Measurements from ENCODE around the gene DLL3. TPM values are rescaled to one million over a fixed set of nuclear protein-coding genes. Genes with fewer than 3 reads are reported as not detected.
A peak's percentile ranks its signal among the peaks of the same experiment; 100 is the strongest.

DLL3 gene
- polyA plus RNA-seq, 3 donors = 0.35 to 0.70 (median 0.62) TPM

DNA sequence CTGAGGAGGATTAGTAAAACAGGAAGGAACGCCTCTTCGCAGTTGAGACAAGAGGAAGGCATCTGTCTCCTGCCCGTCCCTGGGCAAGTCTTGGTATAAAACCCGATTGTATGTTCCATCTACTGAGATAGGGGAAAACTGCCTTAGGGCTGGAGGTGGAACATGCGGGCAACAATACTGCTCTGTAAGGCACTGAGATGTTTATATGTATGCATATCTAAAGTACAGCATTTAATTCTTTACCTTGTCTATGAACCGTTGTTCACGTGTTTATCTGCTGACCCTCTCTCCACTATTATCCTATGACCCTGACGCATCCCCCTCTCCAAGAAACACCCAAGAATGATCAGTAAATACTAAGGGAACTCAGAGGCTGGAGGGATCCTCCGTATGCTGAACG, 18.8 kb upstream of the DLL3 start:
- no peak for DNase-seq (ENCODE audit: extremely low read depth in 1 of 11, low read depth in 9 of 11, low spot score in 4 of 11)

DNA sequence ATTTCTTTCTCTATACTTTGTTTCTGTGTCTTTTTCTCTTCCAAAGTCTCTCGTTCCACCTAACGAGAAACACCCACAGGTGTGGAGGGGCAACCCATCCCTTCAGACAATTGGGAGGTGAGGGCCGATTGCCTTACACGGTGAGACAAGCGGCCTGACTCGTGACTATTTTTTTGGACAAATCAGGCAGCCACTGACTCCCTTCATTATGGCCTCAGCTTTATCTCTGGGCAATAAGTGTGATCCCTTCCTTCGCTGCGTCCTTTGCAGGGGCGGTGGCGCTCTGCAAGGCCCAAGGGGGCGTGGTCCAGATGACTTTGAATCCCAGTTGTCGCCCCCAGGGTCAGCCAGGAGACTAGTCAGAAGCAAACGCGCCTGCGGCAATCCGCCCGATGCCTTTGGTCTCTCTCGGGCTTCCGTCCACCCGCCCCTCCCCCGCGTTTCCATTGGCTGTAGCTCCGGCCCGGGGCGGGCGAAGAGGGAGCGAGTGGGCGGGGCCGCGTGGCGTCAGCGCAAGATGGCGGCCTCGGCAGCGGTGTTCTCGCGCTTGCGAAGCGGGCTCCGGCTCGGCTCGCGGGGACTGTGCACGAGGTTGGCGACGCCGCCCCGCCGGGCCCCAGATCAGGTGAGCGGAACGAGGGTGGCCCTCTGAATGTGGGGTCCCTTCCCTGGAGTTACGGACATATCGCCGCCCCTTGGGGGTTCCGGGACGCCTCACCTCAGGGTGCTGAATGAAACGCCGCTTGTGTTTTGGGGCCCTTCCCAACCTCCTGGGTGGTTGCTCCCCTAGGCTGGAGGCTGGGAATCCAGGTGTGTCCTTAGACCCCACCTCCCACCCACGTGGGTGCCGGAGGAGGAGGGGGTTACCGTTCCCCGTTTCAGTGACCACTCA, 18.2 kb upstream of the DLL3 start, which contains the start of gene TIMM50:
Gene TIMM50, plus strand, starts transcription at position 502 of the 892 bp plus-strand sequence. Its CDS starts 16 bp downstream, at position 518.
- peak; percentile 84 to 96 (median 91) for DNase-seq (ENCODE audit: extremely low read depth in 1 of 11, low read depth in 9 of 11, low spot score in 4 of 11)

DNA sequence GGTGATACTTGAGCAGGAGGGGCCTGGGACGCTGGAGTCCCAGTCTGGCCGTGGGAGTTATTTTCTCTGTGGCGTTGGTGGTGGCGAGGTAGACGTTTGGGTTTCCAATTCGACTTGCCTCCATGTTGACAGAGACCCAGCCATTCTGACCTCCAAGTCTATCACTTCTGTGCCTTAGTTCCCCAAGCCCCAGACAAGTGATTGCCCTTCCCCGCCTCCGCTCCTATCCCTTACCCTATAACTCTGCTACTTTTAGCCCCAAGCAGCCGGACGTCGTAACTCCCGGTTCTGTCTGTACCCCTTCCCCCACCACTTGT, 17.6 kb upstream of the DLL3 start:
- DNase-seq (ENCODE audit: extremely low read depth in 1 of 11, low read depth in 9 of 11, low spot score in 4 of 11) = no peak

DNA sequence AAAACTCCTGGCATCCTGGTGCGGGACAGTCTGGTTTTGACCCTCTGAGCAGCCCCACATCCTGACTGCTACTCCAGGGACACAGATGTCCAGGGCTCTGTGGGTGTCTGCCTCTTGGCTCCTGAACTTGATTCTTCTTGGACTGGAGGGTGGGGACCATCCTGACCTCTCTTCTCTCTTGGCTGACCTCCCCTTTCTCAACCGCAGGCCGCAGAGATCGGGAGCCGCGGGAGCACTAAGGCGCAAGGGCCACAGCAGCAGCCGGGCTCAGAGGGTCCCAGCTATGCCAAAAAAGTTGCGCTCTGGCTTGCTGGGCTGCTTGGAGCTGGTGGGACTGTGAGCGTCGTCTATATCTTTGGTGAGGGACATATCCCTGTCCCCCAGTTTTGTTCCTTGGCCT, 17.1 kb upstream of the DLL3 start:
- DNase-seq (ENCODE audit: extremely low read depth in 1 of 11, low read depth in 9 of 11, low spot score in 4 of 11) = no peak

DNA sequence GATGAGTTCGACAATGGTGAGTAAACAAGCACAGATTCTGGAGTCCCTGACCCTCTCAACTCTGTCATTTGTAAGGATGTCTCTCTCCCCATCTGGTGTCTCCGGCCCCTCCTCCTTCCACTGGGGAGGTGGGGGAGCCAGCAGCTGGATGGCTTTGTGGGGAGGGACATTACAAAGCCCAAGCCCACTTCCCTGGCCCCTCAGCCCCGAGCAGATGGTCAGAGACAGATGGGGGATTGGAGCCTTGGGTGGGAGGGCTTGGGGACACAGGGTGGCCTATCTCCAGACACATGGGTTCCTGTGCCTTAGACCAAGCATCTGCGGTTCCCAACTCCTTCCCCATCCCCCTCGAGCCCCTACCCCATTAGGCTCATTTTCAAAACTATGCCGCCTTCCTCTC, 15.6 kb upstream of the DLL3 start:
- DNase-seq (ENCODE audit: extremely low read depth in 1 of 11, low read depth in 9 of 11, low spot score in 4 of 11) = no peak

DNA sequence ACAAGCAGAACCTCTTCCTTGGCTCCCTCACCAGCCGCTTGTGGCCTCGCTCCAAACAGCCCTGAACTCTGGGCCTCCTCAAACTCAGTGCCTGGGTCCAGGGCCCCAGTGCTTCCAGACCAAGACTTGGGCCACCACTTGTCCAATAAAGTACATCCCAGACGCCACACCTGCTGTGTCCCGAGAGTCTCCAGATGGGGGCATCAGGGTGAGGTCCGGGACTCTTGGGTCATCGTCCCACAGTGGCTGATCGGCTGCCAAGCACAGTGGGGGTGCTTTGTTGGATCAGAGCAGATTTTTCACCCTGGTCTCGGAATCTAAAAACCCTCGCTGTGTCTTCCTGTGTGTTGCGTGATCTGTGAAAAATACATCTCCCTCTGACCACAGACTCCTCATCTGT, 9.0 kb upstream of the DLL3 start:
- DNase-seq (ENCODE audit: extremely low read depth in 1 of 11, low read depth in 9 of 11, low spot score in 4 of 11) = no peak

DNA sequence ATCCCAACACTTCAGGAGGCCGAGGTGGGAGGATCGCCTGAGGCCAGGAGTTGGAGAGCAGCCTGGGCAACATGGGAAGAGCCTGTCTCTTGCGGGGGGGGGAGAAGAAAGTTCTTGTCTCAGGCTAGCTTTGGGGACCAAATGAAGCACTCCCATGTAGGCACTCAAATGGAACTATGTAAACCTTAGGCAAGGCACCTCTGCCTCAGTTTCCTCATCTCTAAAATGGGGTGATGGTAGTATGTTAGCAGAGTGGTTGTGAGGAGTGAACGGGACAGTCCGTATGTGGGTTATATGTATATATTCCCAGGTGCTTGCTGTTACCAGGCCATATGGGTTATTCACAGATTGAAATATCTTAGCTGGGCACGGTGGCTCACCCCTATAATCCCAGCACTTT, 6.5 kb upstream of the DLL3 start:
- no peak for DNase-seq (ENCODE audit: extremely low read depth in 1 of 11, low read depth in 9 of 11, low spot score in 4 of 11)

DNA sequence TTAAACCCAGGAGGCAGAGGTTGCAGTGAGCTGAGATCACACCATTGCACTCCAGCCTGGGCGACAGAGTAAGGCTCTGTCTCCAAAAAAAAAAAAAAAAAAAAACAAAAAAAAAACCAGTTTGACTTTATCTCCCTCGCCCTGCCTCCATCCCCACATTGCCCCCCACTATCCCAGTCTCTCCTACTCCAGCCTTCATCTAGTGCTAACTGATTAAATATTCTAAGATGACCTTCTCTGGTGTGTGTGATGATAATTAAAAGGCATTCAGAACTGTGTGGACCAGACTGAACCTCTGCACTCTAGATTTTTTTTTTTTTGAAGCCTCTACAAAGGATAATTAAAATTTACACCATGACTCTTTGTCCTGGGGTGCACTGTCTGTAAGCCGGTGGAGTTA, 6.0 kb upstream of the DLL3 start:
- DNase-seq (ENCODE audit: extremely low read depth in 1 of 11, low read depth in 9 of 11, low spot score in 4 of 11) = no peak

DNA sequence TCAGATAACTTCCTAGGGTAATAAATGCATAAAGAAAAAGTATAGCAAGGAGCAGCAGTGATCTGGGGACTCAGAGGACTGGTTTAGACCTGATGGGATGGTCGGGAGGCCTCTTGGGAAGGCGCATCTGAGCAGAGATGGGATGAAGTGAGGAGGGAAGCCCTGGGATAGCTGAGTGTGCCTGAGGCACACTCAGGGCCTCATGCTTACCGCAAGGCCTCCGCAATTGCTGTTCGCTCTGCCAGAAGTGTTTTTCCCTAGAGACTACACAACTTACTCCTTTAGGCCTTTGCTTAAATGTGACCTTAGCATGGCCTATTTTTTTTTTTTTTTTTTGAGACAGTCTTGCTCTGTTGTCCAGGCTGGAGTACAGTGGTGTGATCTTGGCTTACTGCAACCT, 4.1 kb upstream of the DLL3 start:
- no peak for DNase-seq (ENCODE audit: extremely low read depth in 1 of 11, low read depth in 9 of 11, low spot score in 4 of 11)

DNA sequence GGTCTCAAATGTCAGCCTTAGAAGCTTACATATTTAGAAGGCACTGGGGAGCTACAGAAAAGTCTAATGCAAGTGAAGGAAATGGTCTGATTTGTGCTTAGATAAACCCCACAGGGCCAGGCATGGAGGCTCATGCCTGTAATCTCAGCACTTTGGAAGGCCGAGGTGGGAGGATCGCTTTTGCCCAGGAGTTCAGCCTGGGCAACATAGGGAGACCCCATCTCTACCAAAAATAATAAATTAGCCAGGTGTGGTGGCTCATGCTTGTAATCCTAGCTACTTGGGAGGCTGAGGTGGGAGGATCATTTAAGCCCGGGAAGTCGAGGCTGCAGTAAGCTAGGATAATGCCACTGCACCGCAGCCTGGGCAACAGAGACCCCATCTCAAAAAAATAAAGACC, 2.7 kb upstream of the DLL3 start:
- no peak for DNase-seq (ENCODE audit: extremely low read depth in 1 of 11, low read depth in 9 of 11, low spot score in 4 of 11)

DNA sequence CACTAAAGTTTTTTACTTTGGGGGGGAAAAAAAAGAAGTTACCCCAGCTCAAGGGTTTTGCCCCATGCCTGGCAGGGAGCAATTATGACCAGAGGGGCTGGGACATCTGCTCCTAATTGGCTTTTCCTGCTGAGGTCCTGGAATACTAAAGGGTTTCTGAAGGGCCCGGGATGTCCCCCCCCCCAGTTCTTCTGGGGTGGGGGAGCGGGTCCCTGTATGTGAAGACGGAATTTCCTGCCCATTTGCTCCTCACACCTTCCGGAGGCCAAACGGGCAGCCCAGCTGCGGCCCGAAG, 1.1 kb upstream of the DLL3 start:
- no peak for DNase-seq (ENCODE audit: extremely low read depth in 1 of 11, low read depth in 9 of 11, low spot score in 4 of 11)

DNA sequence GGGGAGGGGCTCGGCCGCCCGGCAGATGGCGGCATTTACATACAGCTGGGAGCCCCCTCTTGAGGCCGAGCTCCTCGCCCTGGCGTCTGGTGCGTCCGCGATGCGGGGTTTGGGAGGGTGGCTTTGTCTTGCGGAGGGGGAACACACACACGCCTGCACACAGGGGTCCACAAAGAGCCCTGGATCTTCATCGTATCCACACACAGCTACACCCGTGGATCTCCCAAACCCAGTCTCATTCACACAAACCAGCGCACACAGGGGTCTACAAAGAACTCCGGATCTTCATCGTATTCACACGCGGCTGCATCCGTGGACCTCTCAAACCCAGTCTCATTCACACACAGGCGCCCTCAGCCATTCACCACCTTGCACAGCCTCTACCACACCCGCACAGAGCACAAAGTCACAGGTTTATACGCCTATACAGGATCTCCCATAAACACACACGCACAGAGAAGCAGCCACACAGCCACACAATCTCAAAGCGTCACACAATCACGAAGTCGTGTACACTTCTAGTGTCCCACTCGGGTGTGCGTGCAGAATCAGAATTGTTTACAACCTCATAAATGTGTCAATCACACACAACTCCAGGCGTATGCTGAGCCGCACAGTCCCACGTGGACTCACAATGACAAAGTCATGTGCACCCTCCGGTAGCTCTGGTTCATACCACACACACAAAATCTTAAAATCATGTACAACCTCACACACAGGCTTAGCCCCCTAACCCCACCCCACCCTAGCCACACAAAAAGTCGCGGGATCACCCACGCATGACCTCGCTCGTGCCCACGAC, 550 bp upstream of the DLL3 start:
- DNase-seq (ENCODE audit: extremely low read depth in 1 of 11, low read depth in 9 of 11, low spot score in 4 of 11) = no peak

DNA sequence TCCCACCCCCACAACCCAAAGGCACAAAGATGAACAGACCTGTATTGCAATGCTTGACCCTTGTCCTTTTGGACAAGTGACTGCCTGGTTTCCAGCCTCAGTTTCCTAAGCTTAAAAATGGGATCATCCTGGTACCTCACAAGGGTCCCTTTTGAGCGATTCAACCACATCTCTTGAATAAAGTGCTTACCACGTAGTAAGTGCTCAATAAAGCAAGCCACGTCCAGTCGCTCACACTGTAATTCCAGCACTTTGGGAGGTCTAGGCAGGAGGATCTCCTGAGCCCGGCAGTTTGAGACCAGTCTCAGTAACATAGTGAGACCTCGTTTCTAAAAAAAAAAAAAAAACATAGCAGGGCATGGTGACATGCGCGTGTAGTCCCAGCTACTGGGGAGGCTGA, 1.2 kb downstream of the DLL3 start:
- DNase-seq (ENCODE audit: extremely low read depth in 1 of 11, low read depth in 9 of 11, low spot score in 4 of 11) = no peak

DNA sequence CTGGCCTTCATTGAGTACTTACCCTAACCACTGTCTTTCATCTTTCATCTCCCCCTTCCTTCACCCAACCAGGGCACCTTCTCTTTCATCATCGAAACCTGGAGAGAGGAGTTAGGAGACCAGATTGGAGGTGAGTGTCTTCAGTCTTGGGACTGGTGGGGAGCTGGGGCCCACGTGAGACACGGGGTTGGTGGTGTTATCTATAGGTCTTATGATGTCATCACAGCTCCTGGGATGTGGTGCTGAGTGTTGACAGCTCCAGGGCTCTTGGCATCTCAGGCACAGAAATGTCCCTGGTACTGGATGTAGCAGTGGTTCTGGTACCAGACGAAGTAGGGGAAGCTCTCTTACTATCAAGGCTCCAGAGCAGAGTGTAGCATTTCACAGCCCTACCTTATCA, 1.8 kb downstream of the DLL3 start:
- no peak for DNase-seq (ENCODE audit: extremely low read depth in 1 of 11, low read depth in 9 of 11, low spot score in 4 of 11)

DNA sequence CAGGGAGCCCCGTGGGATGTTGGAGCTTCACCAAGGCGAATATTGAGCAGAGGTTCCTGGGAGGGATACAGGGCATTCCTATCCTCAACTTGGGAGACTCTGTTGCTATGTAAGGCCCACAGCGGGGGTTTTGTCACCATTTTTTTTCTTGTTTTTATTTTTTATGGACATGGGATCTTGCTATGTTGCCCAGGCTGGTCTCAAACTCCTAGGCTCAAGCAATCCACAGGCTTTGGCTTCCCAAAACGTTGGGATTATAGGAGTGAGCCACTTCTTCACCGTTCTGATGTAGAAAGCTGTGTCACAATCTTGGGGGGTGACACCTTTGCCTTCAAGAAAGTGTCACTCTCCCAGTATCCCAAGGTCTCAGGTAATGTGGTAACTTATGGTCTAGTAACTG, 2.6 kb downstream of the DLL3 start:
- no peak for DNase-seq (ENCODE audit: extremely low read depth in 1 of 11, low read depth in 9 of 11, low spot score in 4 of 11)

DNA sequence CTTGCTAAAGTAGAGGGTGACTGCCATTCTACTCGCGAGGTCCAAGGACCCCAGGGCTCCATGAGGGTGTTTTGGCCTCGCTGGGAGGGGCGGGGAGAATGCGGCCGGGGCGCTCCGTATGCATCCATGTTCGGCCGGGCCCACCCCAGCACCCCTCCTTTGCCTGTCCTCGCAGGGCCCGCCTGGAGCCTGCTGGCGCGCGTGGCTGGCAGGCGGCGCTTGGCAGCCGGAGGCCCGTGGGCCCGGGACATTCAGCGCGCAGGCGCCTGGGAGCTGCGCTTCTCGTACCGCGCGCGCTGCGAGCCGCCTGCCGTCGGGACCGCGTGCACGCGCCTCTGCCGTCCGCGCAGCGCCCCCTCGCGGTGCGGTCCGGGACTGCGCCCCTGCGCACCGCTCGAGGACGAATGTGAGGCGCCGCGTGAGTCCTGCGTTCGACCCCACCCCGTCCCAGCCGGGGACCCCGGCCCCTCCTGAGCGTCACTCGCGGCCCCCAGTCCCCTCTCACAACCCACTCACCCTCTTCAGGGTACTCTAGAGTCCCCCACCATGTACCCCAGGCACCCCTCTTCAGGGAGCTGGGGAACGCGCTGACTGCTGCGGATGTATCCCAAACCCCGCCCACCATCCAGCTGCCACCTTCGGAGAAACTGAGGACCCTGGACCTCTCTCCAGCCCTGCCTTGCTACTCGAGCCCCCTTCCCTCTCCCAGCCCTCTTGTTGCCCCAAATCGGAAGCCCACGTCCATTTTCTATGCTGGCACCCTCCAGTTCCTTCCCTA, 4.1 kb downstream of the DLL3 start:
- DNase-seq (ENCODE audit: extremely low read depth in 1 of 11, low read depth in 9 of 11, low spot score in 4 of 11) = peak in 2 of 11 donors; percentile 61 to 69

DNA sequence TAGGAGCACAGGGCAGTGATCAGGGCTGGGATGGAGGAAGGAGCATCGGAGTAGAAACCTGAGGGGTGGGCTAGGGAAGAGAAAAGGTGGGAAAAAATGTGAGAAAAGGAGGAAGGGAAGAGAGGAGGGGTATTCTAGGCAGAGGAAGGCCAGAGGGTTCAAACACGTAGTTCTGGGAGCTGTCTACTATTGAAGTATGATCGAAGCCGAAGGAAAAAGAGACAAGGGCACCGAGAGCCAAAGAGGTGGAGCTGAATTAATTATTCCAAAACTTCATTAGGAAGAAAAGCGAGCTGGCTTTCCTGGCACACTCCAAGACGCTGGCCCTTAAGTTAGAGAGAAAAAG, 7.8 kb downstream of the DLL3 start:
- no peak for DNase-seq (ENCODE audit: extremely low read depth in 1 of 11, low read depth in 9 of 11, low spot score in 4 of 11)

DNA sequence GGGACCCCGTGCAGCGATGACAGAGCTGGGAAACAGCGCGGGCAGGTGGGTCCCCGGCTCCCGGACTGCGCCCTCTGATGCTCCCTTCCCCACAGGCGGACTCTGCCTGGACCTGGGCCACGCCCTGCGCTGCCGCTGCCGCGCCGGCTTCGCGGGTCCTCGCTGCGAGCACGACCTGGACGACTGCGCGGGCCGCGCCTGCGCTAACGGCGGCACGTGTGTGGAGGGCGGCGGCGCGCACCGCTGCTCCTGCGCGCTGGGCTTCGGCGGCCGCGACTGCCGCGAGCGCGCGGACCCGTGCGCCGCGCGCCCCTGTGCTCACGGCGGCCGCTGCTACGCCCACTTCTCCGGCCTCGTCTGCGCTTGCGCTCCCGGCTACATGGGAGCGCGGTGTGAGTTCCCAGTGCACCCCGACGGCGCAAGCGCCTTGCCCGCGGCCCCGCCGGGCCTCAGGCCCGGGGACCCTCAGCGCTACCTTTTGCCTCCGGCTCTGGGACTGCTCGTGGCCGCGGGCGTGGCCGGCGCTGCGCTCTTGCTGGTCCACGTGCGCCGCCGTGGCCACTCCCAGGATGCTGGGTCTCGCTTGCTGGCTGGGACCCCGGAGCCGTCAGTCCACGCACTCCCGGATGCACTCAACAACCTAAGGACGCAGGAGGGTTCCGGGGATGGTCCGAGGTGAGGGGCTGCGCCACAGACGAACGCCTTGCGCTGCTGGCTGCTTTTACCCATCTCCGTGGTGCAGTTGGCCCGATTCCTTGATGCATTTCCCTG, 8.4 kb downstream of the DLL3 start:
- peak in 5 of 11 donors; percentile 59 to 68 (median 66) for DNase-seq (ENCODE audit: extremely low read depth in 1 of 11, low read depth in 9 of 11, low spot score in 4 of 11)

DNA sequence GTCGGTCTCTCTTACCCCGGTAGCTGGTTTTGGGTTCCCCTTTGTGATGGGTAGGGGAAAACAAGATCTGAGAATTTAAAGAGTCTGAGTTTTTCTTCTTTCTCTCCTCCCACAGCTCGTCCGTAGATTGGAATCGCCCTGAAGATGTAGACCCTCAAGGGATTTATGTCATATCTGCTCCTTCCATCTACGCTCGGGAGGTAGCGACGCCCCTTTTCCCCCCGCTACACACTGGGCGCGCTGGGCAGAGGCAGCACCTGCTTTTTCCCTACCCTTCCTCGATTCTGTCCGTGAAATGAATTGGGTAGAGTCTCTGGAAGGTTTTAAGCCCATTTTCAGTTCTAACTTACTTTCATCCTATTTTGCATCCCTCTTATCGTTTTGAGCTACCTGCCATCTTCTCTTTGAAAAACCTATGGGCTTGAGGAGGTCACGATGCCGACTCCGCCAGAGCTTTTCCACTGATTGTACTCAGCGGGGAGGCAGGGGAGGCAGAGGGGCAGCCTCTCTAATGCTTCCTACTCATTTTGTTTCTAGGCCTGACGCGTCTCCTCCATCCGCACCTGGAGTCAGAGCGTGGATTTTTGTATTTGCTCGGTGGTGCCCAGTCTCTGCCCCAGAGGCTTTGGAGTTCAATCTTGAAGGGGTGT, 9.1 kb downstream of the DLL3 start:
- DNase-seq (ENCODE audit: extremely low read depth in 1 of 11, low read depth in 9 of 11, low spot score in 4 of 11) = no peak
